Measurements from ENCODE around the gene CALML5. TPM values are rescaled to one million over a fixed set of nuclear protein-coding genes. Genes with fewer than 3 reads are reported as not detected.
A peak's percentile ranks its signal among the peaks of the same experiment; 100 is the strongest.

CALML5 gene
- total RNA-seq, 1 experiment from 2014 or later, result not detected

- H3K4me1 ChIP-seq (ENCODE audit: control insufficient read depth in 1 of 2, insufficient read depth in 2 of 2, low read length in 2 of 2), result peaks cover 44 to 70% of the 10 kb centered on the region in 2 experiments
- peak overlapping the region; percentile 58 for H3K9ac ChIP-seq (ENCODE audit: low read length)
- H4K20me1 ChIP-seq (ENCODE audit: insufficient read depth), result no peaks in the 10 kb centered on the region
- H3K4me3 ChIP-seq (replicated peaks in 1 of 2; ENCODE audit: low read depth in 1 of 2, low read length in 2 of 2), result peak overlapping the region; percentile 29 to 44; a peak in 3 of 4 replicates
- BruUV-seq (replicated peaks), result no TSS peak
- peak; percentile 23 for ATAC-seq
- H3K4me2 ChIP-seq (ENCODE audit: low read length), result peak overlapping the region; percentile 82
- DNase-seq (ENCODE audit: low read depth, low spot score), result peak; percentile 63
- RAD21 ChIA-PET (ENCODE audit: low non-redundant PET in 1 of 2, low total read pairs in 2 of 2, uncharacterized antibody in 2 of 2, unreplicated experiment in 2 of 2), result no interaction called here
- POLR2A ChIA-PET, result interaction anchor here (1.0 to 1.2 kb wide), 2 partner anchors 17 to 36 kb away, joined by 3 read pairs; no protein-coding TSS in a partner anchor
- H2AFZ ChIP-seq (ENCODE audit: low read depth, low read length, poor library complexity, severe bottlenecking), result no peak overlapping the region
- H3K9me2 ChIP-seq (ENCODE audit: insufficient read depth), result no peaks in the 10 kb centered on the region
- peaks cover 5 to 6% of the 10 kb centered on the region in 2 experiments; a peak in 2 of 4 replicates for H3K9me3 ChIP-seq (ENCODE audit: control insufficient read depth in 1 of 2, insufficient read depth in 1 of 2, low read depth in 1 of 2, low read length in 2 of 2)
- no peaks in the 10 kb centered on the region for H3K79me2 ChIP-seq (ENCODE audit: insufficient read depth, low read length)
- peak overlapping the region; percentile 67 for H3K27ac ChIP-seq (ENCODE audit: low read depth, low read length)
- intact Hi-C loops (cut with micrococcal nuclease), result loop anchor here (5.0 kb wide), 1 partner anchor 100 kb away; no protein-coding TSS in a partner anchor
- H3K27me3 ChIP-seq (ENCODE audit: insufficient read depth, low read length), result no peaks in the 10 kb centered on the region
- H3K36me3 ChIP-seq (ENCODE audit: control insufficient read depth in 1 of 2, insufficient read depth in 2 of 2, low read length in 2 of 2), result no peaks in the 10 kb centered on the region
- CTCF ChIA-PET, result no interaction called here
- TF ChIP-seq TCF7L2 (IDR thresholded peaks at IDR 0.05; ENCODE audit: borderline replicate concordance, extremely low read depth, insufficient read depth, insufficient read length) (no peak), POLR2AphosphoS5 (IDR thresholded peaks at IDR 0.05; ENCODE audit: low read depth, low read length) (no peak; the same call in 1 of the 2 replicates), ATF3 (IDR thresholded peaks at IDR 0.05) (no peak), ELF1 (IDR thresholded peaks at IDR 0.05; ENCODE audit: borderline replicate concordance, low read depth) (no peak), SP1 (IDR thresholded peaks at IDR 0.05; ENCODE audit: low read depth) (peak; percentile 84), SIN3A (IDR thresholded peaks at IDR 0.05; ENCODE audit: low read depth) (peak; percentile 76), POLR2A (IDR thresholded peaks at IDR 0.05; ENCODE audit: borderline replicate concordance, extremely low read depth, insufficient read depth, insufficient read length) (no peak), ZFX (IDR thresholded peaks at IDR 0.05) (no peak), EZH2phosphoT487 (IDR thresholded peaks at IDR 0.05; ENCODE audit: borderline replicate concordance) (no peak), EGR1 (IDR thresholded peaks at IDR 0.05; ENCODE audit: low read depth) (no peak), CTCF (IDR thresholded peaks at IDR 0.05 in 2 of 3, conservative IDR thresholded peaks at IDR 0.05 in 1 of 3; ENCODE audit: borderline replicate concordance in 1 of 3, insufficient read depth in 1 of 3, low read depth in 2 of 3, low read length in 2 of 3) (no peak), MAX (IDR thresholded peaks at IDR 0.05) (peak; percentile 76), JUND (IDR thresholded peaks at IDR 0.05) (peak; percentile 75), FOSL1 (IDR thresholded peaks at IDR 0.05; ENCODE audit: low read depth) (peak; percentile 81), ZNF274 (IDR thresholded peaks at IDR 0.05; ENCODE audit: low read depth, low read length) (no peak), ZBTB33 (IDR thresholded peaks at IDR 0.05; ENCODE audit: extremely low read depth, insufficient replicate concordance, low read length) (no peak), CEBPB (IDR thresholded peaks at IDR 0.05; ENCODE audit: low read depth) (peak; percentile 99), REST (IDR thresholded peaks at IDR 0.05; ENCODE audit: low read depth) (no peak), CBX3 (IDR thresholded peaks at IDR 0.05; ENCODE audit: low read depth) (peak; percentile 93)
These were observed 47.7 kb upstream of the CALML5 start for GRCh38 chr10:5546891-5547680.

Data from HCT116 (cell line).